GM08714 (cell line): ENCODE measurements around the gene COL15A1.

Experiments
- H3K4me3 ChIP-seq: fragments of 200-500 bp; sonication (Bioruptor generic); 2 replicates; pipeline ENCODE4 v1.5.1; 2014; ENCODE audit warnings: mild to moderate bottlenecking, low read length, inconsistent platforms
- ZNF274 ChIP-seq: IDR thresholded peaks from 2 replicates; pipeline ENCODE4 v1.6.1; 2012; ENCODE audit warnings: mild to moderate bottlenecking, low read depth, low read length

COL15A1 gene

GRCh38 chr9:98978231-98978681 is 34.5 kb downstream of the COL15A1 start:
- TF ChIP-seq ZNF274, result no peak
- no peak overlapping the region for H3K4me3 ChIP-seq

- H3K4me3 ChIP-seq, result no peak overlapping the region
- no peak for TF ChIP-seq ZNF274
These were observed 36.6 kb downstream of the COL15A1 start for GRCh38 chr9:98980291-98980690.

- TF ChIP-seq ZNF274, result no peak
- no peak overlapping the region for H3K4me3 ChIP-seq
These were observed 39.9 kb downstream of the COL15A1 start for GRCh38 chr9:98983295-98984268.

- no peak for TF ChIP-seq ZNF274
- no peak overlapping the region for H3K4me3 ChIP-seq
These were observed 41.9 kb downstream of the COL15A1 start for GRCh38 chr9:98985596-98985995.

GRCh38 chr9:98986866-98987651 is 43.4 kb downstream of the COL15A1 start:
- H3K4me3 ChIP-seq, result no peak overlapping the region
- TF ChIP-seq ZNF274, result no peak

GRCh38 chr9:98989036-98990000 is 45.6 kb downstream of the COL15A1 start:
- TF ChIP-seq ZNF274, result no peak

GRCh38 chr9:98990181-98990870 is 46.6 kb downstream of the COL15A1 start:
- H3K4me3 ChIP-seq, result no peak overlapping the region
- TF ChIP-seq ZNF274, result no peak

More at GRCh38 chr9:98989036-98990000, 45.6 kb downstream of the COL15A1 start:
- H3K4me3 ChIP-seq, result no peak overlapping the region

GRCh38 chr9:98992107-98992884 is 48.6 kb downstream of the COL15A1 start:
- no peak overlapping the region for H3K4me3 ChIP-seq
- no peak for TF ChIP-seq ZNF274

- H3K4me3 ChIP-seq, result no peak overlapping the region
- no peak for TF ChIP-seq ZNF274
These were observed 49.3 kb downstream of the COL15A1 start for GRCh38 chr9:98992885-98993569.

GRCh38 chr9:98993570-98993945 is 49.9 kb downstream of the COL15A1 start:
- TF ChIP-seq ZNF274, result no peak
- no peak overlapping the region for H3K4me3 ChIP-seq

GRCh38 chr9:98994172-98995058 is 50.7 kb downstream of the COL15A1 start:
- TF ChIP-seq ZNF274, result no peak
- H3K4me3 ChIP-seq, result no peak overlapping the region
